Osteocyte (in vitro differentiated cells): ENCODE results near the gene CSNK1G1. TPM values are rescaled to one million over a fixed set of nuclear protein-coding genes. Genes with fewer than 3 reads are reported as not detected.

Experiments
- DNase-seq: peaks from one replicate; pipeline ENCODE4 v3.0.0; 2021; ENCODE audit warnings: mixed read lengths; ENCODE audit not compliant: unreplicated experiment; ENCODE audit errors: extremely low spot score
- H3K27ac Mint-ChIP-seq: one replicate; pipeline ENCODE4 v1.8.0; 2021; ENCODE audit warnings: mild to moderate bottlenecking, mixed read lengths; ENCODE audit not compliant: unreplicated experiment
- H3K27me3 Mint-ChIP-seq: one replicate; pipeline ENCODE4 v1.8.0; 2021; ENCODE audit warnings: mixed read lengths; ENCODE audit not compliant: unreplicated experiment
- H3K36me3 Mint-ChIP-seq: one replicate; pipeline ENCODE4 v1.8.0; 2021; ENCODE audit warnings: mixed read lengths; ENCODE audit not compliant: unreplicated experiment
- H3K4me1 Mint-ChIP-seq: one replicate; pipeline ENCODE4 v1.8.0; 2021; ENCODE audit warnings: mixed read lengths; ENCODE audit not compliant: unreplicated experiment
- H3K4me3 Mint-ChIP-seq: one replicate; pipeline ENCODE4 v1.8.0; 2021; ENCODE audit warnings: mild to moderate bottlenecking, moderate library complexity, mixed read lengths; ENCODE audit not compliant: unreplicated experiment
- H3K9me3 Mint-ChIP-seq: one replicate; pipeline ENCODE4 v1.8.0; 2021; ENCODE audit warnings: mixed read lengths; ENCODE audit not compliant: unreplicated experiment
- CTCF ChIP-seq: fragments of 200-600 bp; sonication (generic); IDR thresholded peaks from 2 replicates; pipeline ENCODE4 v1.5.0; 2021; ENCODE audit warnings: antibody characterized with exemption, mild to moderate bottlenecking, moderate library complexity
- total RNA-seq: library from RNA; stranded (reverse); gene quantifications from 2 replicates; pipeline ENCODE4 v1.2.1, GENCODE V29; 2021

The CSNK1G1 gene
- total RNA-seq, 1 donor from 2014 or later = 22.2 TPM

GRCh38 chr15:64152507-64153387 lies 203.2 kb downstream of the CSNK1G1 start:
- Mint-ChIP-seq H3K4me3 (peak overlapping the region; percentile 42), H3K27me3 (peaks cover 3% of the 10 kb centered on the region), H3K4me1 (peaks cover 11% of the 10 kb centered on the region), H3K27ac (no peak overlapping the region), H3K9me3 (no peaks in the 10 kb centered on the region), H3K36me3 (peaks cover 14% of the 10 kb centered on the region)
- DNase-seq = no peak
- TF ChIP-seq CTCF = no peak

GRCh38 chr15:64151727-64152506 lies 204.1 kb downstream of the CSNK1G1 start, which contains the start of gene SNX22:
Gene SNX22 (plus strand): TSS chr15:64151731. CDS start chr15:64151776, 45 bp downstream.
- Mint-ChIP-seq H3K36me3 (peaks cover 11% of the 10 kb centered on the region), H3K4me3 (peak within 1 kb of the TSS; percentile 56), H3K9me3 (no peaks in the 10 kb centered on the region), H3K4me1 (peaks cover 11% of the 10 kb centered on the region), H3K27ac (no peak within 1 kb of the TSS), H3K27me3 (peaks cover 3% of the 10 kb centered on the region)
- DNase-seq = no peak
- TF ChIP-seq CTCF = no peak

GRCh38 chr15:64149893-64150578 lies 205.9 kb downstream of the CSNK1G1 start:
- no peak for TF ChIP-seq CTCF
- Mint-ChIP-seq H3K4me1 (peaks cover 11% of the 10 kb centered on the region), H3K4me3 (peak overlapping the region; percentile 16), H3K27ac (no peak overlapping the region), H3K27me3 (peaks cover 3% of the 10 kb centered on the region), H3K36me3 (peaks cover under 1% of the 10 kb centered on the region), H3K9me3 (no peaks in the 10 kb centered on the region)
- DNase-seq = no peak

DNA sequence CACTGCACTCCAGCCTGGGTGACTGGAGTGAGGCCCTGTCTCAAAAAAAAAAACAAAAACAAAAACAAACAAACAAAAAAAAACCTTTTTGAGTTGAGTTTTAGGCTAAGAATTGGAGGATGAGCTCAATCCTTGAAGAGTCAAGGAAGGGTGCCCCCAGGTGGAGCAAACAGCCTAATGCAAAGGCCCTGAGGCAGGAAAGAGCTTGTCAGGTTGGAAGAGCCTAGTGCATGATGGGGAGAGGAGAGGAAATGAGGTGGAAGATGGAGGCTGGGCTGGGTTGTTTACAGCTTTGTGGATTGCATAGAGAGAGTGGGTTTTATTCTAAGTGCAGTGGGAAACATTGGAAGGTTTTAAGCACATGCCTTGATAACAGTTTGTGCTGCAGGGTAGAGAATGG lies 206.5 kb downstream of the CSNK1G1 start:
- TF ChIP-seq CTCF = no peak
- no peak overlapping the region for H3K27ac Mint-ChIP-seq
- H3K36me3 Mint-ChIP-seq = peaks cover 5% of the 10 kb centered on the region
- H3K9me3 Mint-ChIP-seq = no peaks in the 10 kb centered on the region
- DNase-seq = no peak
- H3K4me3 Mint-ChIP-seq = peak overlapping the region; percentile 16
- H3K4me1 Mint-ChIP-seq = peaks cover 15% of the 10 kb centered on the region
- H3K27me3 Mint-ChIP-seq = peaks cover 3% of the 10 kb centered on the region
